Glomerular visceral epithelial cell (primary cell): ENCODE measurements around the gene PDE4B.
A peak's percentile ranks its signal among the peaks of the same experiment; 100 is the strongest.

Experiments
- DNase-seq: peaks from one replicate; pipeline ENCODE4 v3.0.0-alpha.2; 2016; ENCODE audit errors: extremely low spot score

The PDE4B gene

GRCh38 chr1:66285618-66286270 lies 493.0 kb downstream of the PDE4B start:
- no peak for DNase-seq

- no peak for DNase-seq
These were observed 493.6 kb downstream of the PDE4B start for GRCh38 chr1:66286307-66286706.

GRCh38 chr1:66288048-66288447 lies 495.4 kb downstream of the PDE4B start:
- no peak for DNase-seq

- no peak for DNase-seq
These were observed 498.3 kb downstream of the PDE4B start for GRCh38 chr1:66290761-66291530.

GRCh38 chr1:66291531-66291864 lies 498.8 kb downstream of the PDE4B start:
- DNase-seq = no peak

GRCh38 chr1:66292305-66292704 lies 499.6 kb downstream of the PDE4B start:
- DNase-seq = no peak

- no peak for DNase-seq
These were observed 500.2 kb downstream of the PDE4B start for GRCh38 chr1:66292944-66293343.

GRCh38 chr1:66294707-66295370 lies 502.1 kb downstream of the PDE4B start:
- DNase-seq = peak; percentile 32

- DNase-seq = no peak
These were observed 503.1 kb downstream of the PDE4B start for GRCh38 chr1:66295803-66296202.

GRCh38 chr1:66296370-66296769 lies 503.7 kb downstream of the PDE4B start:
- DNase-seq = no peak

- no peak for DNase-seq
These were observed 504.3 kb downstream of the PDE4B start for GRCh38 chr1:66296951-66297350.

GRCh38 chr1:66298464-66298863 lies 505.8 kb downstream of the PDE4B start:
- DNase-seq = no peak

- DNase-seq = no peak
These were observed 507.7 kb downstream of the PDE4B start for GRCh38 chr1:66300280-66300971.

GRCh38 chr1:66300972-66301451 lies 508.3 kb downstream of the PDE4B start:
- DNase-seq = peak; percentile 29

GRCh38 chr1:66302184-66302742 lies 509.6 kb downstream of the PDE4B start:
- no peak for DNase-seq

GRCh38 chr1:66302815-66303214 lies 510.1 kb downstream of the PDE4B start:
- DNase-seq = peak; percentile 34

GRCh38 chr1:66303646-66304045 lies 511.0 kb downstream of the PDE4B start:
- DNase-seq = no peak

GRCh38 chr1:66304128-66304527 lies 511.4 kb downstream of the PDE4B start:
- DNase-seq = no peak

- DNase-seq = no peak
These were observed 513.2 kb downstream of the PDE4B start for GRCh38 chr1:66305927-66306326.

- no peak for DNase-seq
These were observed 516.5 kb downstream of the PDE4B start for GRCh38 chr1:66309006-66309741.

- no peak for DNase-seq
These were observed 518.4 kb downstream of the PDE4B start for GRCh38 chr1:66311092-66311491.
